Activated T-cell treated with anti-CD3 and anti-CD28 coated beads for 4 hours (primary cell): ENCODE results near the gene FXYD7.
"Not testable (repeated sequence)": the region's sequence is repeated elsewhere in the genome, so short reads cannot be mapped to it uniquely, and the experiment has no call there.

Experiments
- DNase-seq: peaks from one replicate; pipeline ENCODE4 v3.0.0-alpha.2; 2020

Gene FXYD7

DNA sequence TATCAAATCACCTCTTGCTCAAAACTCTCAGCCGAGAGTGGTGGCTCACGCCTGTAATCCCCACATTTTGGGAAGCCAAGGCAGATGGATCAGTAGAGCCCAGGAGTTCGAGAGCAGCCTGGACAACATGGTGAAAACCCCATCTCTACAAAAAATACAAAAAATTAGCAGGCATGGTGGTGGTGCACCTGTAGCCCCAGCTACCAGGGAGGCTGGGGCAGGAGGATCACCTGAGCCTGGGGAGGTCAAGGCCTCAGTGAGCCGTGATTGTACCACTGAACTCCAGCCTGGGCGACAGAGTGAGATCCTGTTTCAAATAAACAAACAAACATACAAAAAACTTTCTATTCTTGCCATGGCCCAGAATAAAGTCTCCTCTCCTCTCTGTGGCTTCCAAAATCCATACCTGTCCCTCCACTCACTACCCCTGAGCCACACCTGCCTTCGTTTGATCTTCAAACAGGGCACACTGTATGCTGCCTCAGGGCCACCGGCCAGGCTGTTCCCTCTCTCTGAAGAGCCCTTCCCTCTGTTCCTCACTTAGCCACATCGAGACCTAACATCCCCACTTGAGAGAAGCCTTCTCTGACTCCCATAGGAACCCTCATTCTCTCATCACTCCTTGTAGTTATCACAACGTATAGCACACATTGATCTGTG lies 14.5 kb upstream of the FXYD7 start:
- no peak for DNase-seq

DNA sequence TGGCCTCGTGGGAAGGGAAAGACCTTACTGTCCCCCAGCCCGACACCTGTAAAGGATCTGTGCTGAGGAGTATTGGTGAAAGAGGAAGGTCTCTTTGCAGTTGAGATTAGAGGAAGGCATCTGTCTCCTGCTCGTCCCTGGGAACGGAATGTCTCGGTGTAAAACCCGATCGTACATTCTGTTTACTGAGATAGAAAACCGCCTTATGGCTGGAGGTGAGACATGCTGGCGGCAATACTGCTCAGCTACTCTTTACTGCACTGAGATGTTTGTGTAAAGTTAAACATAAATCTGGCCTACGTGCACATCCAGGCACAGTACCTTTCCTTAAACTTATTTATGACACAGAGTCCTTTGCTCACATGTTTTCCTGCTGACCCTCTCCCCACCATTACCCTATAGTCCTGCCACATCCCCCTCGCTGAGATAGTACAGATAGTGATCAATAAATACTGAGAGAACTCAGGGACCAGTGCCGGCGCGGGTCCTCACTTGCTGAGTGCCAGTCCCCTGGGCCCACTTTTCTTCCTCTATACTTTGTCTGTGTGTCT lies 13.3 kb upstream of the FXYD7 start:
- DNase-seq, result not testable (repeated sequence)

DNA sequence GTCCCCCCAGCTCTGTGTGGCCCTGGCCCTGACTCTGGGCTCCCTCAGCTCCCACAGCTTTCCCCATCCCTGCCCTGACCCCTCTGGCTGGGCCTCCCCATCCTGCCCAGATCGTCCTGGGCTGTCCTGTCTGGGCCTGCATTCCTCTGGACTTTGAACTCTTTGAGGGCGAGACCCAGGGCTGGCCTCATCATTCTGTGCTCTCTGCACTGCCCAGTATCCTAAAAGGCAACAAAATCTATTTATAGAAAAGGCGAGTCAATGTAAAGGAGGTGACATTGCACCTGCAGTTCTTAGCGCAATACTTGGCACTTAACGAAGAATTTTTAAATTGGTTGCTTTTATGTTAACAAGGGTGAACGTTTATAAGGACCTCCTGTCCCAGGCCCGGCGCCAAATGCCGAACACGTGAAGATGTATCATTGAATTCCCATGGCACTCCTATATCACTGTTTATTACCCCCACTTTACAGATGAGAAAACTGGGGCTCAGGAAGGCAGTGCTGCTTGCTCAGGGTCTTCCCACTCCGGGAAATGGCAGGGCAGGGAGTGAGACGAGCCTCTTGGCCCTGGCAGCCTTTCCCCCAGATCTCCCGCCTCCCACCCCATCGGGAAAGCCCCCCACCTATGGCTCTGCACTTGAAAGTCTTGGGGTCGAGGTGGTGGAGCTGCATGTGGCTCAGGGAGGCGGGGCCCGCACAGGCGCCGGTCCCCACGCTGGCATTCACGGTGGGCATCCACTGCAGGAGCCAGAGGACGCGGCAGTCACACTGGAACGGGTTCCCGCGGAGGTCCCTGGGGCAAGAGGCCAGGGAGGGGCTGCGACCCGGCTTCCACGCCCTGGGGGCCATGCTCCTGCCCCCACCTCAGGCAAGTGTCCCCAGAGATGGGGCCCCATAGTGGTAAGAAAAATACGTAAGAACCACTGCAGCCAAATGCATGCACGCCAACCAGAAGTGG lies 12.0 kb upstream of the FXYD7 start:
- no peak for DNase-seq

DNA sequence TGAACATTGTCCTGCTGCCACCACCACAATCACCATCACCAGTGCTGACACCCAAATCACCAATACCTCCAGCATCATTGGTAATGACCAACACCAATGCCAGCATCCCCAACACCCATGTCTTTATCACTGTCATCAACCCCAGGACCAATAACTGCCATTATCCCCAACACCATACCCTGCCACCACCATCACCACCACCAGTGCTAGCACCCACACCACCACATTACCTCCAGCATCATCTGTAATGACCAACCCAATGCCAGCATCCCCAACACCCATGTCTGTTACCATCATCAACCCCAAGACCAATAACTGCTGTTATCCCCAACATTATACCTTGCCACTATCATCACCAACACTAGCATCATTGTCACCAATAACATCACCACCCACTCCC lies 10.8 kb upstream of the FXYD7 start:
- DNase-seq, result no peak

DNA sequence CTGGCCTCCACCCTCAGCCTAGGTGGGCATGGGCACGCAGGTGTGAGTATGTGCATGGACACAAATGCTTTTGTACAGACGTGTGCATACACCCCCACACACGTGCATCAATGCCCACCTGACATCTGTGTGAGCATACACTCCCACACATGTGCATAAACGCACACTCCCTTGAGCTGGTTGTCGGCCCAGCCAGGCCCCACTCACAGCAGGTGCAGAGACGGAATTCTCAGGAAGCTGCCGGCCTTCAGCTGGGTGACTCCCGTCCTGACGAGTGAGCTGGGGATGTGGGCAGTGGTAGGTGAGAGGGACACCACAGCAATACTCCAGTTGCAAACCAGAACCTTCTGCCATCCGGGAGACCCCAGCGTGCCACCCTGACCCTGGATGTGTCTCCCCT lies 9.2 kb upstream of the FXYD7 start:
- no peak for DNase-seq

DNA sequence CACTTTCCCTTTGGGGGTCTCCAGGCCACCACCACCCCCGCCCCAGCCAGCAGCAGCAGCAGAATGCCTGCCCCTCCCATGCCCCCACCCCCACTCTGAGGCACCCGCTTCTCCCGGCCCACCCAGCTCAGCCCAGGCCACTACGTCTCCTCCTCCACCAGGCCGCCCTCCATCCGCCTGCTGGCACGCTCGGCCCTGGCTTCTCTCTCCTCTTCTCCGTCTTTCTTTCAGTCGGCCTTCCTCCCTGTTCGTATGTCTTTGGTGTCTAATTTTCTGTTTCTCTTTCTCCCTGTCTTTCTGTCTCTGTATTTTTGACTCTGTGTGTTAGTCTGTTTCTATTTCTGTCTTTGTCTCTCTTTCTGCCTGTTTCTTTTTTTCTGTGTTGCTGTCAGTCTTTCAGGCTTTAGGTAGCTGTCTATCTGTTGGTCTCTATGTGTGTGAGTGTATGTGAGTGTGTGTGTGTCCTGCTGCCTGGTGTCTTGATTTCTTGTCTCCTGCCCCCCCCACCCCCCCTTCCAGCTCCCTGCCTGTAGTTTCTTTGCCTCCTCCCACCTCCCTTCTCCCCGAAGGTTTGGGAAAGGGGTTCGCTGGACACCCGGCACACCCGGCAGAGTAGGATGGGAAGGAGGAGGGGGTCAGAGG lies 8.3 kb upstream of the FXYD7 start, which contains the start of gene LGI4:
Gene LGI4 (minus strand): TSS at position 459 of the 642 bp plus-strand sequence. CDS start 379 bp downstream, at position 80.
- DNase-seq, result no peak

DNA sequence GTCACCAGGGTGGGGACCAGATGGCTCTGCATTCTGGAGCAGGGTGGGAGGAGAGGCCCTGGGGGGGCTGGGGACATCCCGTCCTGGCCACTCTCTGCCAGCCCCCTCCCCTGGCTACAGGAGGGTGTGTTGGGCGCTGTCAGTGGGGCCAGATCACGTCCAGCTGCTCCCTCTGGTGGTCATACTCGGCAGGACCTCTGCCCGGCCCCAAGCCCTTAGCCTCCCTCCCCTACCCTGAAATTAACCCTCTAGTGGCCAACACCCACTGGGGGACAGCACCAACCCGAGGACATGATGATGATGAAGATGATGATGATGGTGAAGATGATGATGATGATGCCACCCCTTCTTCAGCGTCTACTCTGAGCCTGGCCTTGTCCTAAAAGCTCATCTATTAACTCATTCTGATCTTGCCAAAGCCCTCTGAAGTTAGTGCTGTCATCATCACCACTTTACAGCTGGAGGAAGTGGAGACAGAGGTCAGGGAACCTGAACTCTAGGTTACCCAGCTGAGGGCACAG lies 7.6 kb upstream of the FXYD7 start:
- peak; percentile 54 for DNase-seq

DNA sequence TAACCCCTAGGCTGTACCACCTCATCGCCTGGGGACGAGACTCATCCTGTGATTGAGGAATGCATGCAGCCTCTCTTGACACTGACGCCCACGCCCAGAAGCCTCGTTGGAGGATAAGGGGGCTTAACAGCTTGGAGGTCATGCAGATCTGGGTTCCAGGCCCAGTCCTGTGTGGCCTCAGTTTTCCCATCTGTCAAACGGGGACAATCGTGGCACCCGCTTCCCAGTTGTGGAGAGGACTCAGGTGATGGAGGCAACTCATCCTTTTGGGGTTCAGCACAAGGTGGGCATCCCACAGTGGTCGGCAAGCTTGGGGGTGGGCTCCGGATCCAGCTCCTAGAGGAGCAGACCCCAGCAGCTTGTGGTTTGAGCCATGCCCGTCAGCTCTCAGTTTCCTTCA lies 6.8 kb upstream of the FXYD7 start:
- DNase-seq, result no peak

DNA sequence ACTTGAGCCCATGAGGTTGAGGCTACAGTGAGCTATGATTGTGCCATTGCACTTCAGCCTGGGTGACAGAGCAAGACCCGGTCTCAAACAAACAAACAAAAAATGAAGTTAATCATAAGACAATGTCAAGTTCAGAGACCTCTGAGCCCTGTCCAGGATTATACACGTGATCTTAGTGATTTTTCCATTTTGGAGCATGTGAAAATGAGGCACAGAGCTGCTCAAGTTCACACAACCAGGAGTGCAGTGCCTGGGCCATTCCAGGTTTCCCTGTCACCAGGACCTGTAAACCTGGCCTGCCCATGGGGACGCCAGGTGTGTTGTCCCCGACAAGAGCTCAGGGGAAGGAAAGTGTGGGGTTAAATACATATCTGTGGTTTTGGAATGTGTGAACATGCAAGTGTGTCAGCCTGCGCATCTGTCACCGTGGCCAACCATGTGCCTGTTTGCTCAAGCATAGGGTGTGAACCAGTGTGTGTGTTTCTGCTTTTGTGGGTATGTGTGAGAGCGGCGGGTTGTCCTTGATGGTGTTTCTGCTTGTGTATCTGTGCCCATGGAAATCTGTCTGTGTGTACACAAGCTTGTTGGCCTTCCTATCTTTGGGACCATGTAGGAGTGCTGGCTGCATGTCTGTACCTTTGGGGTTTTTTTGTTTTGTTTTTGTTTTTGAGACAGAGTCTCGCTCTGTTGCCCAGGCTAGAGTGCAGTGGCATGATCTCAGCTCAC lies 5.9 kb upstream of the FXYD7 start:
- no peak for DNase-seq

DNA sequence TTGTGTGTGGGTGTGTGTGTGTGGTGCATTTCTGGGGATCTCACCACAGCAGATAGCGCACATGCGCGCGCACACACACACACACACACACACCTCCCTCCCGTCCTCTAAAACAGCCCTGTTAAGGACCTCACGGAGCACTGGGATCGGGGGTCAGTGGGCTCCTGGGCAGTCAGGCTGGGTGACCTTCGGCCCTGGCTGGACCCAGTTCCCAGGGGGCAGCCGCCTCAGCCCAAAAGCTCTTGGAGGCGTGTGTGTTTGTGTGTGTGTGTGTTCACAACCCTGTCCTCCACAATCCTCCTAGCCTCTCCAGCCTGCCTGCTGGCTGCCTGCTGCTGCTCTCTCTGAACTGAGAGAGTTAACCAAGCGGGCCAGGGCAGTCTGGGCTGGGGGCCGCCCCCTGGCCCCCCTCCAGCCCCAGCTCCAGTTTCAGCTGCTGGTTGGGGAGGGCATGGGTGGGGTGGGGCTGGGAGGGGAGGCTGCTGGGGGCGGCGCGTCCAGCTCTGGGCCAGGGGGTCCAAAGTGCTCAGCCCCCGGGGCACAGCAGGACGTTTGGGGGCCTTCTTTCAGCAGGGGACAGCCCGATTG lies 4.7 kb upstream of the FXYD7 start, which contains the start of gene FXYD1:
Gene FXYD1 (plus strand): TSS at position 520 of the 588 bp plus-strand sequence. CDS start 1,256 bp downstream, outside the sequence.
- no peak for DNase-seq

DNA sequence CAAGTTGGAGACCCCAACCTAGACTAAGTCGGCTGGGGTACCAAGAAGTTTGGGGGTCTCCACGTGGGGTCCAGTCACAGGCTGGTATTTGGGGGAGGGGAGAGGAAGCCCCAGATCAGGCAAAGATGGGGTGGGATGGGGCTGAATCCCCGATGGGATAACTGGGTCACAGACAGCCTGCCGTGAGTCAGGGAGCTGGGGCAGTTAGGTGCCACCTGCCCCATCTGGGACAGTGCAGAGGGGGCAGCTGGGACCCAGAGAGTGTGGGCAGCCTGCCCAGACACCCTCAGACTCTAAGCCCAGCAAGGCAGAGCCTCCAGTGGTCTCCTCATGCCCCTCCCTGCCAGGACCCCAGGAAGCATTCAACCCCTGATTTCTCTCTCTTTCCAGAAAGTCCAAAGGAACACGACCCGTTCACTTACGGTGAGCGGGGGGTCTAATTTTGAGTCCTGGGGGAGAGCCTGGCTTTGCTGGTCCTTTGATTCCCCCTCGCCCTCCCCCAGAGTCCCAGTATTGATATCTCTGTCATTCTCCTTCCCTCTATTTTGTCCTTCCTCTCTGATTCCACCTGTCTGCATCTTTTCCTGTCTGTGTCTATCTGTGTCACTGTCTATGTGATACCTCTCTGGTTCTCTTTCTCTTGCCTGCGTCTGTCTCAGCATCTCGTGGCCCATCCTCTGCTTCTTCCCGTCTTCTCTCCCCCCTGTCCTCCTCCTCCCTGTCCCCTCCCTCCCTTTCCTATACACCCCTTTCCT lies 2.7 kb upstream of the FXYD7 start:
- no peak for DNase-seq

DNA sequence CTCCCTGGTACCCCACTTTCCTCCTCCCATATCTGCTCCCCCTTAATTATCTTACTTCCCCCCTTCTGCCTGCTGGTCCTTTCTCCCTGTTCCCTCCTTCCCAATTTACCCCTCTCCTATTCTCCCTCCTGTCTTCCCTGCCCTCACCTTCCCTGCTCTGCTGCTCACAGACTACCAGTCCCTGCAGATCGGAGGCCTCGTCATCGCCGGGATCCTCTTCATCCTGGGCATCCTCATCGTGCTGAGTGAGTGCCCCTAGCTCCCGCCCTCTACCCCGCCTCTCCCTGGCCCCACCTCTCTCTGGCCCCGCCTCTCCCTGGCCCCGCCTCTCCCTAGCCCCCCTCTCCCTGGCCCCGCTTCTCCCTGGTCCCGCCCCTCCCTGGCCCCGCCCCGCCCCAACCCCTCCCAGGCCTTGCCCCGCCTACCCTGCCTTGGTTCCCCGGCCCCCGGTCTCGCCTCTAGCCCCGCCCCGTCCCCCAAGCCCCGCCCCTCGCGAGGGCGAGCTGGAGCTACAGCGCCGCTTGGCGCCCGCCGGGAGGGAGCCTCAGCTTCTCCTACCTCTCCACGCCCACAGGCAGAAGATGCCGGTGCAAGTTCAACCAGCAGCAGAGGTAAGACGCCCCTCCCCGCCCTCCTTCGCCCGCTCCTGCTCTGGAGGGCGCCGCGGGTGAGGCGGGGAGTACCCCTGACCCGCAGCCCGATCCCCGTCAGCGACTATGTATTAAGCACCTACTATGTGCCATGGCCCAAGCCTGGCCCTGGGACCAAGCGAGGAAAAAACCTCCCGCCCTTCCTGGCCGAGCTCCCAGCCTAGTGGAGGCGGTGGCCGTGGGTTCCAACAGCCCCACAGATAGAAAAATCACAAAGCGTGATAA lies 1.9 kb upstream of the FXYD7 start:
- peak; percentile 98 for DNase-seq

DNA sequence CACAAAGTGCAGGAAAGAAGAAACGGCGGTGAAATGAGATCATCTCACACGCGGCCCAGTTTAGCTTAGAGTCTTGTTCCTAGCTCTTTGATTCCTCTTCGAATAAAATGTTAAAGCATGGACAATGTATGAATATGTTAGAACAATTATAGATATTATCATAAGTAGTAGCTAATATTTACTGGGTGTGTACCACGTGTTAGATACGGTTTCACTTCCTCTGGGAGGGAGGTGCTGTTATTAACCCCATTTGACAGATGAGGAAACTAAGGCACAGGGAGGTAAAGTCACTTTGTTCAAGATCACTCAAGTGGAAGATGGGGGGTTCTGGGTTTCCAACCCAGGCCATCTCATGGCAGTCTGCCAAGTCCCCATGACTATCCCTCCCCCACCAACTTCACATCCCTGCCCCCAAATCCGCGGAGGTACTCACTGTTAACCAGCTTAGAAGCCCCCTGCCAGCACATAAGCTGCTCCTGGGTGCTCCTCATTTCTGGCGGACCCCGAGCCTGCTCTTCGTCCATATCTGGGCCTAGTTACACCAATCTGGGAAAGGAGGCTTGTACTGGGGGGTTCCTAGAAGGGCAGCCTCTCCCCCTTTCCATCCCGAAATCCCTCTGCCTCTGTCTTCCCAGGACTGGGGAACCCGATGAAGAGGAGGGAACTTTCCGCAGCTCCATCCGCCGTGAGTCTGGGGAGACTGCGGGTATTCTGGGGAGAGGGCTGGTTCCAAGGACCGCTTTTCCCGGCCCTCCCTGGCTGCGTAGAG lies 1.0 kb upstream of the FXYD7 start:
- no peak for DNase-seq

DNA sequence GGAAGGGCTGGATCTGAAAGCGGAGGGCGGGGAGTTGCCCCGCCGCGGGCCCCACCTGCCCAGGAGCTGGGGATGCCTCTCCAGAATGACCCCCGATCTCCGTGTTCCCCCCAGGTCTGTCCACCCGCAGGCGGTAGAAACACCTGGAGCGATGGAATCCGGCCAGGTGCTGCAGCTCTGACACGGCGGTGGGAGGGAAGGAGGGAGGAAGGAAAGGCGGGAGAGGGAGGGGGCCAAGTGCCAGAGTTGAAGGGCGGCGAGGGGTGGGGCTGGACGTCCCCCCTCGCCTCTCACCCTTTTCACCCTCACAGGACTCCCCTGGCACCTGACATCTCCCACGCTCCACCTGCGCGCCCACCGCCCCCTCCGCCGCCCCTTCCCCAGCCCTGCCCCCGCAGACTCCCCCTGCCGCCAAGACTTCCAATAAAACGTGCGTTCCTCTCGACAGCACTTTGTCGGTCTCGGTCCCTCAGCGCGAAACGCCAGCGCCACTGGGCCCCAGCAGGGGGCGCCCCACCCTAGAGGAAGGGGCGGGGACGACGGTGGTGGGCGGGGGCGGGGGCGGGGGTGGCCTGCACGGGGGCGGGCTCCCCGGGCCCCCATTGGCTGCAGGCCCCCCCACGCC lies 337 bp upstream of the FXYD7 start:
- peak; percentile 69 for DNase-seq

DNA sequence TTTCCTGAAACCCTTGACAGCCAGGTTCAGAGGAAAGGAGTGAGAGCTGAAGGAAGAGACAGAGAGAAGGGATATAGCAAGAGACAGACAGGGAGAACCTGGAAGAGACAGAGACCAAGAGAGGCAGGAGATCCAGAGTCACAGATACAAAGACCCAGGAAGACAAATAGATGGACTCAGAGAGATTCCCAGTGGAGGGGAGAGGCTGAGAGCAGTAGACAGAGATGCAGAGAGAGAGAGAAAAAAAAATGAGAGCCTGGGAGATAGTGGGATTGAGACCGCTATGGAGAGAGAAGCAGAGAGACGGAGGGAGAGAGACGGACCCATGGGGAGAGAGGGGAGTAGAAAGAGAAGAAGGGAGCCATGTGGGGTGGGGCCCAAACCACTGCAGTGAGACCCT lies 763 bp downstream of the FXYD7 start:
- DNase-seq, result no peak

DNA sequence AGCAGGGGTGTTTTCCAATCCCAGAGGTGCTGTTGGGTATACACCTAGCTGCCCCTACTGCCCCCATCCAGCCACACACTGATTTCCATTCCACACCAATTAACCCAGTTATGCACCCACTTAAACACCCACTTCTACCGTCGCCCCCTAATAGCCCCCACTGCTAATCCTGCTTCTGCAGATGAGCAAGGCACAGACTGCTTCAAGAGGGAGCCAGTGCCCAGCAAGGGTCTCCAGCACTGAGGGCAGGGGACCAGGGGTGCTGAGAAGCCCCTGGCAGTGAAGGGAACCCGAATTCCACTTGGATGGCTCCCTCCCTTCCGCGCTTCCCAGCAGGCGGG lies 1.2 kb downstream of the FXYD7 start:
- DNase-seq, result no peak

DNA sequence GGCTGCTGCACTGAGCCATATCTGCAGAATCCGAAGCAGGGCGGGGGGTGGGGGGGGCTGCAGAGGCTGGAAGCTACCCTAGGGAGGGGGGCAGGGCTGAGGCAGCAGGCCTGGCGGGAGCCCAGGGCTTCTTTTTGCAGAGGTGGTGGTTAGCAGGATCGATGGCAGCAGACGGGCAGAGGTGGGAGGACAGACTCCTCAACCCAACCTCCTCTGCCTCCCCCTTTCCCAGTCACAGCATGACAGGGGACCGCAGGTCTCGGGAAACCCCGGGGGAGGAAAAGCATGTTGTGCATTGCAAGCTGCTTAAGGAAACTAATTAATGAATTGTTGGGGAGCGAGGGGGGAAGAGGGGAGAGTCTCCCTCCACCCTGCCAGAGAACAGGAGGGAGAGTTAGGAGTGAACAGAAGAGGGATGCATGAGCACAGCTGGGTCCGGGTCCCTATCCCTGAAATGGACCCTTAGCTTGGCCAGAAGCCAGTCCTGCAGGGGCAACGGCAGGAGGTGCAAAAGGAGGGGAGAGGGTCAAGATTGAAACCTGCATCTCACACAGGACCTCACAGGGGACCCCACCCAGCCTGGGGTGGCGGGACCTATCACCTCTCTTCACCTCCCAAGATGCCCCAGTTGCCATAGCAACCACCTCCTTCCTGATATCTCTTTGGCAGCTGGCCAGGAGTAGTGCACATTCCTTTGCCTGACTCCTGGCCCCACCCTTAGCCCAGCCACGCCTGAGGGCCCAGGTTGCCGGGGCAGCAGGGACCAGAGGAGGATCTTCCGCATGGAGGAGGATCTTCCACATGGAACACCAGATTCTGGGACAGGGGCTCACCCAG lies 1.8 kb downstream of the FXYD7 start:
- DNase-seq, result no peak
